HepG2 (cell line): ENCODE data around the gene MRPL58. TPM values are rescaled to one million over a fixed set of nuclear protein-coding genes. Genes with fewer than 3 reads are reported as not detected.
A peak's percentile ranks its signal among the peaks of the same experiment; 100 is the strongest.

ENCODE experiments used
- DDIT3 ChIP-seq: sonication (generic); formaldehyde crosslinking; IDR thresholded peaks from 2 replicates; pipeline ENCODE4 v1.4.0; 2020; ENCODE audit warnings: mild to moderate bottlenecking, missing genetic modification reagents
- E2F2 ChIP-seq: sonication (generic); formaldehyde crosslinking; IDR thresholded peaks from 2 replicates; pipeline ENCODE4 v1.4.0; 2020; ENCODE audit warnings: missing genetic modification reagents, borderline replicate concordance
- ESRRA ChIP-seq: sonication (generic); formaldehyde crosslinking; IDR thresholded peaks from 2 replicates; pipeline ENCODE4 v1.5.1; 2020; ENCODE audit warnings: mild to moderate bottlenecking, low read depth, missing genetic modification reagents
- FOXC1 ChIP-seq: sonication (generic); formaldehyde crosslinking; IDR thresholded peaks from 2 replicates; pipeline ENCODE4 v1.8.0; 2022; ENCODE audit warnings: mild to moderate bottlenecking, missing genetic modification reagents, borderline replicate concordance
- GABPB1 ChIP-seq: IDR thresholded peaks from 2 replicates; pipeline ENCODE4 v1.6.1; 2016; ENCODE audit warnings: mild to moderate bottlenecking, missing genetic modification reagents, moderate library complexity, missing compliant biosample characterization
- GMEB1 ChIP-seq: sonication (generic); formaldehyde crosslinking; IDR thresholded peaks from 2 replicates; pipeline ENCODE4 v1.5.1; 2020; ENCODE audit warnings: missing genetic modification reagents, mild to moderate bottlenecking, borderline replicate concordance
- IKZF5 ChIP-seq: IDR thresholded peaks from 2 replicates; pipeline ENCODE4 v1.6.1; 2018; ENCODE audit warnings: missing genetic modification reagents, mild to moderate bottlenecking, missing compliant biosample characterization
- KAT2B ChIP-seq: fragments of 150-350 bp; IDR thresholded peaks from 2 replicates; pipeline ENCODE4 v1.6.1; 2014; ENCODE audit warnings: low read depth, low read length, borderline replicate concordance
- KLF13 ChIP-seq: sonication (generic); formaldehyde crosslinking; IDR thresholded peaks from 2 replicates; pipeline ENCODE4 v1.4.0; 2020; ENCODE audit warnings: mild to moderate bottlenecking, missing genetic modification reagents
- MZF1 ChIP-seq: sonication (generic); formaldehyde crosslinking; IDR thresholded peaks from 2 replicates; pipeline ENCODE4 v1.8.1; 2023; ENCODE audit warnings: mild to moderate bottlenecking, missing genetic modification reagents, borderline replicate concordance
- PAWR ChIP-seq: sonication (generic); formaldehyde crosslinking; IDR thresholded peaks from 2 replicates; pipeline ENCODE4 v1.4.0; 2020; ENCODE audit warnings: missing genetic modification reagents, mild to moderate bottlenecking, borderline replicate concordance
- SOX13 ChIP-seq, 3 experiments: fragments of 450-650 bp in 1 of 3; sonication (generic) in 1 of 3; formaldehyde crosslinking in 1 of 3; IDR thresholded peaks in 2 of 3; conservative IDR thresholded peaks in 1 of 3; 2 replicates each; pipeline versions ENCODE4 v1.5.0 to v1.6.1; 2016 to 2020; ENCODE audit warnings: antibody characterized with exemption in 1 of 3, mild to moderate bottlenecking in 1 of 3, missing compliant biosample characterization in 1 of 3, missing genetic modification reagents in 1 of 3, moderate library complexity in 1 of 3
- TRIM24 ChIP-seq: sonication (generic); formaldehyde crosslinking; IDR thresholded peaks from 2 replicates; pipeline ENCODE4 v1.8.0; 2022; ENCODE audit warnings: mild to moderate bottlenecking, missing genetic modification reagents
- ZBED4 ChIP-seq: sonication (generic); formaldehyde crosslinking; IDR thresholded peaks from 2 replicates; pipeline ENCODE4 v1.4.0; 2020; ENCODE audit warnings: missing genetic modification reagents, borderline replicate concordance
- ZNF350 ChIP-seq: sonication (generic); formaldehyde crosslinking; IDR thresholded peaks from 2 replicates; pipeline ENCODE4 v1.4.0; 2020; ENCODE audit warnings: mild to moderate bottlenecking, low read depth, missing genetic modification reagents, borderline replicate concordance
- ZNF451 ChIP-seq: sonication (generic); formaldehyde crosslinking; IDR thresholded peaks from 2 replicates; pipeline ENCODE4 v1.5.0; 2020; ENCODE audit warnings: mild to moderate bottlenecking, missing genetic modification reagents
- ZNF572 ChIP-seq: sonication (generic); formaldehyde crosslinking; IDR thresholded peaks from 2 replicates; pipeline ENCODE4 v1.5.1; 2020; ENCODE audit warnings: mild to moderate bottlenecking, missing genetic modification reagents
- ZNF775 ChIP-seq: sonication (generic); formaldehyde crosslinking; IDR thresholded peaks from 2 replicates; pipeline ENCODE4 v1.4.0; 2020; ENCODE audit warnings: missing genetic modification reagents, mild to moderate bottlenecking, moderate library complexity, borderline replicate concordance
- polyA plus RNA-seq, 8 experiments: library from polyadenylated mRNA; depleted of rRNA in 3 of 8; stranded (reverse) in 7 of 8; unstranded in 1 of 8; fragments of >200 nt; fragmentation: Illumina TruSeq in 4 of 8; extraction: Trizol in 4 of 8; gene quantifications; 2 replicates each; pipeline versions ENCODE4 v1.2.1 to v1.2.3, GENCODE V29; 2011 to 2016; ENCODE audit warnings: low read depth in 4 of 8, missing spikeins in 1 of 8, mixed read lengths in 1 of 8; ENCODE audit not compliant: insufficient read depth in 1 of 8
- total RNA-seq, 5 experiments: library from RNA; depleted of rRNA; stranded (reverse); fragments of >200 nt; fragmentation: Illumina TruSeq; extraction: Trizol; gene quantifications; 2 replicates each; pipeline ENCODE4 v1.2.3, GENCODE V29; 2016; ENCODE audit warnings: low read depth in 1 of 5

The MRPL58 gene
- total and polyA plus RNA-seq, 2 of the 13 experiments (the other 11 are each of a cell fraction or from before 2014, with no cell fraction given) = 44.9 to 68.9 TPM

- TF ChIP-seq GABPB1 (peak; percentile 98), DDIT3 (CRISPR knock-in tag) (no peak), SOX13 (IDR thresholded peaks at IDR 0.05) (no peak), SOX13 (CRISPR knock-in tag; conservative IDR thresholded peaks at IDR 0.05 in 1 of 2, IDR thresholded peaks at IDR 0.05 in 1 of 2) (peak in 1 of 2 experiments; percentile 45; a peak in 1 of 4 replicates), PAWR (CRISPR knock-in tag) (no peak; the same call in 1 of the 2 replicates), KLF13 (CRISPR knock-in tag) (peak; percentile 35; the same call in 1 of the 2 replicates), MZF1 (0 out of 2 replicates have a peak, but pooled peaks have one; percentile 89), TRIM24 (CRISPR knock-in tag) (no peak), KAT2B (no peak), ZBED4 (CRISPR knock-in tag) (peak; percentile 95), ZNF451 (no peak; the same call in 1 of the 2 replicates), ESRRA (CRISPR knock-in tag) (peak; percentile 86), FOXC1 (peak; percentile 97), ZNF572 (CRISPR knock-in tag) (0 out of 2 replicates have a peak, but pooled peaks have one; percentile 13), E2F2 (peak; percentile 86; the same call in 1 of the 2 replicates), ZNF350 (peak; percentile 91), IKZF5 (peak; percentile 72), ZNF775 (CRISPR knock-in tag) (no peak; the same call in 1 of the 2 replicates), GMEB1 (CRISPR knock-in tag) (peak; percentile 88)
Observed at GRCh38 chr17:74981979-74982662, 30.3 kb upstream of the MRPL58 start (continued).
